ENCODE data around the gene PTGES3. TPM values are rescaled to one million over a fixed set of nuclear protein-coding genes. Genes with fewer than 3 reads are reported as not detected.

The PTGES3 gene
- polyA plus RNA-seq, 2 of the 4 experiments (the other 2 are of a cell fraction) = 272 to 406 TPM

- peak; percentile 86 for TF ChIP-seq ESRRA (IDR thresholded peaks at IDR 0.05; ENCODE audit: borderline replicate concordance, low read length)
Observed at GRCh38 chr12:56645717-56646446, 42.2 kb downstream of the PTGES3 start, which contains the start of gene ATP5F1B (continued).

GRCh38 chr12:56645201-56645716, 42.8 kb downstream of the PTGES3 start:
- Histone ChIP-seq H3K4me1 (peaks cover 17% of the 10 kb centered on the region; the same call in 2 of the 3 replicates), H3K27ac (peak overlapping the region; percentile 88 to 91), H3K9me3 (no peaks in the 10 kb centered on the region), H3K4me2 (peak overlapping the region; percentile 79), H3K4me3 (peak overlapping the region; percentile 78)
- ChIA-PET CTCF (interaction anchor here (0.8 to 4.3 kb wide), 3 partner anchors 9 to 38 kb away, joined by 3 to 37 read pairs (median 3); no protein-coding TSS in a partner anchor), POLR2A (interaction anchor here (0.6 to 2.2 kb wide), 4 partner anchors 9 to 61 kb away, joined by 4 to 22 read pairs (median 12); partner anchors contain the start of gene PTGES3)
- ATAC-seq = no peak
- TF ChIP-seq GATA3 (IDR thresholded peaks at IDR 0.05; ENCODE audit: borderline replicate concordance) (0 out of 2 replicates have a peak, but pooled peaks have one; percentile 19), RARB (CRISPR knock-in tag; IDR thresholded peaks at IDR 0.05) (no peak)
- DNase-seq (ENCODE audit: low read depth in 1 of 2, low spot score in 1 of 2) = no peak
- FAIRE-seq = no peak
- WGBS (ENCODE audit: missing lambda C conversion rate) = 1% methylated on average over 29 of the region's 29 CpGs

GRCh38 chr12:56644654-56645053, 43.4 kb downstream of the PTGES3 start:
- 23% methylated on average over 4 of the region's 4 CpGs for WGBS (ENCODE audit: missing lambda C conversion rate)
- peak overlapping the region; percentile 88 to 91 for H3K27ac ChIP-seq

GRCh38 chr12:56641219-56641618, 46.9 kb downstream of the PTGES3 start:
- DNase-seq (ENCODE audit: low read depth in 1 of 2, low spot score in 1 of 2) = no peak
- no peak for ATAC-seq
- Histone ChIP-seq H3K9me3 (no peaks in the 10 kb centered on the region), H3K27ac (no peak overlapping the region), H3K4me1 (peaks cover 27% of the 10 kb centered on the region), H3K4me3 (no peak overlapping the region), H3K4me2 (no peak overlapping the region)
- WGBS (ENCODE audit: missing lambda C conversion rate) = 91% methylated on average over 6 of the region's 6 CpGs
- no peak for FAIRE-seq
- POLR2A ChIA-PET = no interaction called here
- CTCF ChIA-PET = interaction anchor here (0.7 to 1.2 kb wide), 2 partner anchors 15 to 97 kb away, joined by 3 read pairs; no protein-coding TSS in a partner anchor
- TF ChIP-seq REST (IDR thresholded peaks at IDR 0.05) (no peak), CEBPB (IDR thresholded peaks at IDR 0.05) (no peak), RNF2 (IDR thresholded peaks at IDR 0.05; ENCODE audit: borderline replicate concordance, low read depth) (no peak), TP53 (CRISPR knock-in tag; IDR thresholded peaks at IDR 0.05) (no peak), JUNB (IDR thresholded peaks at IDR 0.05) (no peak), HOXB13 (CRISPR knock-in tag; IDR thresholded peaks at IDR 0.05; ENCODE audit: low read depth) (no peak), JUN (IDR thresholded peaks at IDR 0.05) (no peak), ELK1 (IDR thresholded peaks at IDR 0.05; ENCODE audit: low read depth, low read length) (no peak)

More at GRCh38 chr12:56644654-56645053, 43.4 kb downstream of the PTGES3 start:
- ChIA-PET CTCF (interaction anchor here (0.5 to 4.3 kb wide), 4 partner anchors 9 to 744 kb away, joined by 3 to 37 read pairs (median 3); no protein-coding TSS in a partner anchor), POLR2A (interaction anchor here (1.1 kb wide), 1 partner anchor 10 kb away, joined by 4 read pairs; no protein-coding TSS in a partner anchor)
- no peak for ATAC-seq
- TF ChIP-seq ZNF302 (CRISPR knock-in tag; IDR thresholded peaks at IDR 0.05) (no peak), RARB (CRISPR knock-in tag; IDR thresholded peaks at IDR 0.05) (no peak), NR3C1 (IDR thresholded peaks at IDR 0.05) (no peak), HEYL (CRISPR knock-in tag; IDR thresholded peaks at IDR 0.05) (no peak), BCL3 (IDR thresholded peaks at IDR 0.05) (no peak), CEBPB (IDR thresholded peaks at IDR 0.05) (no peak), EP300 (IDR thresholded peaks at IDR 0.05) (no peak), HDAC2 (IDR thresholded peaks at IDR 0.05) (no peak), KDM1A (IDR thresholded peaks at IDR 0.05; ENCODE audit: low read depth) (no peak), HMGXB4 (CRISPR knock-in tag; IDR thresholded peaks at IDR 0.05; ENCODE audit: borderline replicate concordance) (no peak), KDM5A (IDR thresholded peaks at IDR 0.05) (no peak), MAZ (IDR thresholded peaks at IDR 0.05; ENCODE audit: borderline replicate concordance, low read depth, low read length) (no peak), CBX8 (IDR thresholded peaks at IDR 0.05) (no peak), RFX5 (IDR thresholded peaks at IDR 0.05) (no peak), POLR2A (IDR thresholded peaks at IDR 0.05; ENCODE audit: low read length) (no peak), CHD4 (IDR thresholded peaks at IDR 0.05; ENCODE audit: borderline replicate concordance) (no peak)
- Histone ChIP-seq H3K4me1 (peaks cover 17% of the 10 kb centered on the region; the same call in 2 of the 3 replicates), H3K4me3 (peak overlapping the region; percentile 78), H3K4me2 (peak overlapping the region; percentile 79), H3K9me3 (no peaks in the 10 kb centered on the region)
- no peak for DNase-seq (ENCODE audit: low read depth in 1 of 2, low spot score in 1 of 2)
- FAIRE-seq = no peak

Data from A549 (cell line).